ENCODE results near the gene ATP11A.

The ATP11A gene

GRCh38 chr13:112711528-112712265, 21.9 kb downstream of the ATP11A start:
- no peak for DNase-seq

DNA sequence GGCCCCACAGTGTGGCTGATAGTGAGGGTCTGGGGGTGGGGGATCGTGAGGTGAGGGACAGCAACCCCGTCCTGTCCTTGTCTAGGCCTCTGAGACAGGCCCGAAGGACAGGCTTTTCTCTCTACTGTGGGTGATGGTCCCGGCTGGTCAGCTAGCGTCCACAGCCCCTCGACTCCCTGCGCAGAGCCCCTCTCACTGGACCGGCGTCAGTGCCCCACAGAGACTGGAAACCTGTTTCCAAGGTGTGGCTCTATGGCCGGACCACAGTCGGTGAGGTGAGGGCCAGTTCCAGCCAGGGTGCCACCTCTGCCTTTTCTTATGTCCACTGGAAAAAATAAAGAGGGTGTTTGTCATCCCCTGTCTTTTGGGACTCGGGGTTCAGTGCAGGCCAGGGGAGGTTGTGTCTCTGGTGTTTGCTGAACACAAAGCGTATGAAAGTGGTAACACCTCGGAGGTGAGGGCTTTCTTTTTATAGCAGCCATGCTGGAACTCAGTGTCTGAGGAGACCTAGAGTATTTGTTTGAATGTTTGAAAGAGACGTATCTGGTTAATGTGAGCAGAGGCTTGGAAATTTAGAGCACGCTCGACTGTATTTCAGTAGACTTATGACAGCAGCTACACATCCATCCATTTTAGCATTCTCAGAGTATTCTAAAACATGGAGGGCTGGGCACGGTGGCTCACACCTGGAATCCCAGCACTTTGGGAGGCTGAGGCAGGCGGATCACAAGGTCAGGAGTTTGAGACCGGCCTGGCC, 22.8 kb downstream of the ATP11A start:
- DNase-seq, result no peak

DNA sequence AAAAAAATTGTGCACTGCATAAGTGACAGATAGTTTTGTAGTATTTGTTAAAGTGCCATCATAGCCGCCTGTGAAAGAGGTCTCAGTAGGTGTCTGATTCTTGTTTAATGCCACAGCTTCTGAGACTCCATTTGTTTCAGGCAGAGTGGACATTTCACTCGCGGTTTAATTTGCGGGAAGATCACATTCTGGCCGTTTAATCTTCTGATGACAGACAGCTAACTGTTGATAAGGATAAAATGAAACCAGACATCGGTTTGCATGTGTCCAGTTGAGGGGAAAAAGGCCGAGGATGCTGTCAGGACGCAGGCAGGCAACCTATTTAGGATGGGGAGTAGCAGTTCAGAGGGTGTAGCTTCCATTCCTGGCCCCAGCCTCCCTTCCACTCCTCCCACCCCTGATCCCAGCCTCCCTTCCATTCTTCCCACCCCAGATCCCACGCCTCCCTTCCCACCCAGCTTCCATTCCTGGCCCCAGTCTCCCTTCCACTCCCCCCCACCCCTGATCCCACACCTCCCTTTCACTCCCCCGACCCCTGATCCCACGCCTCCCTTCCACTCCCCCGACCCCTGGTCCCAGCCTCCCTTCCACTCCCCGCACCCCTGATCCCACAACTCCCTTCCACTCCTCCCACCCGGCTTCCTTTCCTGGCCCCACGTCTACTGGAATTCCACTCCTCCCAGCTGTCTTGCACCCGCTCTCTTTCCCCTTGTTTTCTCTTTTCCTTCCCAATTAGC, 23.8 kb downstream of the ATP11A start:
- DNase-seq, result no peak

GRCh38 chr13:112714376-112715174, 24.7 kb downstream of the ATP11A start:
- no peak for DNase-seq

DNA sequence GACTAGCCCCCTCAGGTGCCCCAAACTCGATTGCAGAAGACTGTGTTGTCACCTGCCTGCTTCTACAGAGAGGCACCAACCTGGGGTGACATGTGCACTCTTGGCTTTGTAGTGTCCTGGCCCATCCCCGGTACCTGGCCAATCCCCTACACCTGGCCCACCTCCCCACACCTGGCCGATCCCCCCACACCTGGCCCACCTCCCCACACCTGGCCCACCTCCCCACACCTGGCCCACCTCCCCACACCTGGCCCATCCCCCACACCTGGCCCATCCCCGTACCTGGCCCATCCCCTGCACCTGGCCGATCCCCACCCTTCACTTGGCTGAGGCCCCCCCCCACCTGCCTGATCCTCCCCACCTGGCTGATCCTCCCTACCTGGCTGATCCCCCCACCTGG, 25.4 kb downstream of the ATP11A start:
- DNase-seq, result no peak

DNA sequence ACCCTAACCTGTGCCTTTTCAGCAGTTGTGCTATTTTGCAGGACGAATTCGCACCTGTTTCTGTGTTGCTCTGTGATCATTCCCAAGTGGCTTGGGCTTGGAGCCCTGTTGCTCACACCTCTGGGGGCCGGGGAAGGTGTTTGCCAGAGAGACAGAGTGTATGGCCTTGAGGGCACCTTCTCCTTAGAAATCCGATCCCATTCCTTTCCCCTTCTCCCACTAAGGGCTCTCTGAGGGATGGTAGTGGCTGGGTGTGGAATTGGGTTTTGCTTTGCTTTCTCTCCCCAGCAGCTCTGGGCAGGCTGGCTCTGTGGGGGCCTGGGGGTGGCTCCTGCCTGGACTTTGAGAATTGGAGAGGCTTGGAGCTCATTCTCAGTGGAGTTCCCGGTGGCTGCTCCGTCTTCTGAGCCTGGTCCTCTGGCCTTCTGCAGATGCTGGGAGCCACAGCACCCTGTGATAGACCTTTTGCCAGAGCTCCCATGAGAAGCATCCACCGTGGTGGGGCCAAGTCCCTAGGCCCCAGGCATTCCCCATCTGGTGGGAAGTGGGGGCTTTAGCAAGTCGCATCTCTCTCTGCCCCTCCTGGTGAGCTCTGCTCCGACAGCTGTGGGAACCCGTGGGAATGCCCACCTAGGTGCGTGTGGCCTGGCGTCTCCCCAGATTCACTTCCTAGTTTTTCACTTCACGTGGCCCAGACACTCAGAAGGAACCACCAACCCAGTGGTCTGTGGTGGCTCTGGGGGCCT, 26.1 kb downstream of the ATP11A start:
- DNase-seq, result no peak

DNA sequence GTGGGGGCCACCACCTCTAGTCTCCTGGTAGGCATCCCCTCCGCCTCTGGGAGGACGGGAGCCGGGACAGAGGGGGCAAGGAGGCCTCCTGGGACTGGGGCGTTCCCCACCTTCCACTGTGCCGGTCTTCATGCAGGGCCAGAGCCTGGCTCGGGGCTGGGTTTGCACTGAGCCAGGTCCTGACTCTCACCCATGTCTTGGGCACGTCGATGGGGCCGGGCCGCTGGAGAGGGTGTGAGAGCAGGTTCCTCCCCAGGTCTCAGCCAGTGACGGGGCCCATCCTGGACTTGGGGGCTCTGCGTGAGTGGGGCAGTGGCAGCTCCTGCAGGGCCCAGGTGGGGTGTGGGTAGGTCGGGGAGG, 26.6 kb downstream of the ATP11A start:
- DNase-seq, result no peak

- no peak for DNase-seq
Observed at GRCh38 chr13:112716841-112717520, 27.1 kb downstream of the ATP11A start.

GRCh38 chr13:112718318-112718717, 28.5 kb downstream of the ATP11A start:
- DNase-seq, result no peak

GRCh38 chr13:112719016-112719415, 29.2 kb downstream of the ATP11A start:
- no peak for DNase-seq

DNA sequence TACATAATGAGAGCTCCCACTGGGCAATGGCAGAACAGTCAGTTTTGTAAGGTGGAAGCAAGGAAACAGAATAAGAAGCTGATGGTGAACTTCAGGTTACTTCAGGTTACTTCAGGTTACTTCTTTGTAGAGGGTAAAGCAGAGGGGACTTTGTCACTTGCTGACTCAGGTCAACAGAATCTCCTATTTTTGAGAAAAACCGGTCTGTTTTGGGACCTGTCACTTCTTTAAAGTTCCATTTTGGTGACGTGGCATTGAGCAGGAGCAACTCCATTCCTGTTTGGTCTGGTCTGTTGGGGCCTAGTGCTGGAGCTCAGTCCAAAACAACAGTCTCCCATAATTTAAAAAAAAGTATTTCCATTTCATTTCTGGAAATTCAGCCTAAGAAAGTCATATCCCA, 29.7 kb downstream of the ATP11A start:
- DNase-seq, result no peak

GRCh38 chr13:112720251-112720650, 30.4 kb downstream of the ATP11A start:
- no peak for DNase-seq

GRCh38 chr13:112720814-112721197, 31.0 kb downstream of the ATP11A start:
- DNase-seq, result no peak

DNA sequence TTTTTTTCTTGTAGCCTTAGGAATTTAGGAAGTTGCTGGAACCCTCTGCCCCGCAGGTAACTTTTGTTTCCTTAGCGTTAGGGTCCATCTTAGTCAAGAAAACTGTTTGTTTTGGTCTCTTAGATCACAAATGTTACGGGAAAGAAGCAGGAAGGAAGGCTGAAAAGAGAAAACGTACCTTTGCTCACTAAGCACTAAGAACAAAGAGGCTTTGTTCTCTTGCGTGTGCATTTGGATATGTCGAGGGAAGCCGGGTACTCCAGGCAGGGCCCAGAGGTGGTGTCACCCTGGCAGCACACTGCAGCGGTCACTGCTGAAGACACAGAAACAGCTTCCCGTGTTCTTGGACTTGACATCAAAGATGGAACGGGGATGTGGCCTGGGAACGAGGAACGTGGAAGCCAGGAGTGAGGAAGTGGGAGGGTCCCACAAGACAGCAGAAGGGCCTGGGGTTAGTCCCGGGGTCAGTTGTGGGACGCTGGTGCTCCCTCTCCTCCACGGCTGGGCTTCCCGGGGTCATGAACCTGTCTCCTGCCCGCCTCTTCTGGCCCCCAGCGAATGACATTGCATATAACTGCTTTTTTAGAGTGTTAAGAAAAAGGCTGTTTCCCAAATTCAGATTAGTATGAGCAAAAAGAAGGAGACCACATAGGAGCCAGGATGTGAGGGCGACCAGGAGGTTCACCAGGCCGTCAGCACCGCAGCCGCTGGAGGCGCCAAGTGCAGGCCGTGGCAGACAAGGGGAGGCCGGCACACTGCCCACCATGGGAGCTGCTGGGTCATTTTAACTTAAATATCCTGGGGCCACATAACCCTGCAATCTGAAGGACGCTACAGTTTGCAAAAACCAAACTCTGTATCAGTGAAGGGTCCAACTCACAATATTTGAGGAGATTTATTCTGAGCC, 31.6 kb downstream of the ATP11A start:
- DNase-seq, result no peak

- no peak for DNase-seq
Observed at GRCh38 chr13:112722433-112723263, 32.8 kb downstream of the ATP11A start.

GRCh38 chr13:112723771-112724170, 33.9 kb downstream of the ATP11A start:
- no peak for DNase-seq

DNA sequence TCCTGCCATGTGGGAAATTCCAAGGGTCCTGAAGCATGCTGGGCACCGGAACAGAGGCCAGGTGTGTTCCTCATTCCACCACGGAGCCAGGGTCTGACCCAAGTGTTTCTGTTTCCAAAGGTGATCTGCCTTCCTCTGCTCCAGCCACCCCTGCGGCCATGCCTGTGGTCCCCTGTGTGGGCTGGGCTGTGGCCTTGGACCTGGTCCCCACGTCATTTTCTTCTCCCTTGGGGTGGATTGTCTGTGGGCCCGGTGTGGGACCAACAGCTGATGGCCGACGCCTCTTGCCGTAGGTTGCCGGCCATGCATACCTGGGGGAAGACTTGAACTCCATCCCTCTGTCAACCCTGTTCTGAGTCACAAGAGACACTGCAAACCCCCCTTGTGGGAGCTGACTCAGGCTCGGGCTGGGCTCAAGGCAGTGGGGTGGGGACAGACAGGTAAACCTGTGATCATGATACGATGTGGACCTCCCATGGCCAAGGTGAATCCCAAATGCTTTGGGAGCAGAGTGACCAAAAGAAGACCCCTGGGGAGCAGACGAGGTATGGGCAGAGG, 35.0 kb downstream of the ATP11A start:
- no peak for DNase-seq

DNA sequence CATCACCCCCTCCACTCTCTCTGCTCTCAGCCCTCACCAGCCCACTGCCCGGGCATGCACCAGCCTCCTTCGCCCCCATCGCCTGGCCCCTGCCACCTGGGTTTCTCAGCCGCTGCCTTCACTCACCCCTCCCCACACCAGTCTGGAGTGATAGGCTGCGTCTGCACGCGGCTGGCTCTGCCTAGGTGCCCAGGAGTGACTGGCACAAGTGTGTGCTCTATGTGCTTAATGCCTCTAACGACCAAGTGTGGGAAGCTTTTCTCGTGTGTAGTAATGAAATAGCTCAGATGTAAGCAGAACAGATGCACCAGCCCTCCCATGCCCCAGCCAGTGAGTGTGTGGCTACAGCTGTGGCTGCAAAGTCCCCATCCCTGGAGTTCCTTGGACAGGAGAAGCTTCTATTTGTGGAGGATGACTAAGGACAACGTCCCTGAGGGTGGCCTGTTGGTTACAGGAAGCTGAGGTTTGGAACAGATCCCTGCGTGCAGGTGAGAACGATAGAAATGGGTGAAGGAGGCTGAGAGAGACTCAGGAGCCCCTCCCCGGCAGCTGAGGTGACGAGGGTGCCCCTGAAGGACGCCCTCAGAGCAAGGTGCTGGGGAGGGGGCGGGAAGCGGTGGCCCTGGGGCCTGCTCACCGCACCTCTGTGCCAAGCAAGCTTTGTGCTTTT, 35.6 kb downstream of the ATP11A start:
- DNase-seq, result peak; percentile 63

Data from NCI-H1092 (cell line).